Stimulated activated CD4-positive, alpha-beta T cell treated with anti-CD3 and anti-CD28 coated beads, Interleukin-15, amount 100 ng/mL, for 48 hours (primary cell): ENCODE measurements around the gene TEX28.
"Not testable (repeated sequence)": the region's sequence is repeated elsewhere in the genome, so short reads cannot be mapped to it uniquely, and the experiment has no call there.

Experiments used
- DNase-seq, 2 donors: peaks; one replicate each; pipeline ENCODE4 v3.0.0-alpha.2; 2020; ENCODE audit warnings: low read depth in 2 of 2

The TEX28 gene

GRCh38 chrX:154247377-154248045 is 47.4 kb downstream of the TEX28 start:
- not testable (repeated sequence) for DNase-seq

GRCh38 chrX:154239982-154240503 is 54.9 kb downstream of the TEX28 start:
- DNase-seq, result not testable (repeated sequence)

- DNase-seq, result not testable (repeated sequence)
Observed at GRCh38 chrX:154238939-154239559, 55.9 kb downstream of the TEX28 start.

- DNase-seq, result not testable (repeated sequence)
Observed at GRCh38 chrX:154233620-154234019, 61.3 kb downstream of the TEX28 start.

- not testable (repeated sequence) for DNase-seq
Observed at GRCh38 chrX:154231443-154231842, 63.5 kb downstream of the TEX28 start.

- DNase-seq, result not testable (repeated sequence)
Observed at GRCh38 chrX:154226706-154227105, 68.2 kb downstream of the TEX28 start.

GRCh38 chrX:154225292-154225691 is 69.6 kb downstream of the TEX28 start:
- DNase-seq, result not testable (repeated sequence)
